ENCODE data around the gene NIF3L1.

GRCh38 chr2:200873560-200873959 lies 15.6 kb upstream of the NIF3L1 start:
- TF ChIP-seq POLR2A (IDR thresholded peaks at IDR 0.05; ENCODE audit: low read length) (no peak), GATA1 (IDR thresholded peaks at IDR 0.05; ENCODE audit: low read depth, low read length) (no peak)
